GM18526 (cell line): Measurements from ENCODE around the gene HOOK2.

Experiments used
- POLR2A ChIP-seq: IDR thresholded peaks from 3 replicates; pipeline ENCODE4 v1.6.1; 2011; ENCODE audit not compliant: insufficient read length; ENCODE audit errors: extremely low read depth

Gene HOOK2

DNA sequence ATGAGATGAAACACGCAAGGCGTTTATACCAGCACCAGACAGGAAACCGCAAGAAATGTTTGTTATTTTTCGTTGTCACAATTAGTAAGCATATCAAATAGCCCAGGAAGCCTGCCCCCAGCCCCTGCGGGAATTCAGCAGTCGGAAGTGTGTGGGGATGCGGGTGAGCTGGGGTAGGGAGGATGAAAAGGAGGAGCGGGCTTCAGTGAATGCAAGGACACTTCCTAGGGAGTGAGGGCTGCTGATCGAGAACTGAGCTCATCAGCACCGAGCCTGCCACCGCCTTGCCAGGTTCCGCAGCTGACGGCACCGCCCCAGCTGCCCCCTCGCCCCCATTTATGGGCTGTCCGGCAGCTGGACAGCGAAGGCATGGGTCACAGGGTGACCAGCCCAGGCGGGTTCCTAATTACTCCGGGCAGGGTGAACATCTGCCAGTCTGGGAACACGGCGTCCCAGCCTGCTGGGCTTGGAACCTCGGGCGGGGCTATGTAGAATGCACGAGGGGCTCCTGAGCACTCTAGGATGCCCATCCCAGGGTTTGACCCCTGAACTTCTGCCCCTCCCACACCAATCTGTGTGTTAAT is 25.3 kb downstream of the HOOK2 start:
- TF ChIP-seq POLR2A: no peak

- no peak for TF ChIP-seq POLR2A
Measured at GRCh38 chr19:12748489-12748888, 26.9 kb downstream of the HOOK2 start.

GRCh38 chr19:12745166-12745897 is 30.0 kb downstream of the HOOK2 start:
- TF ChIP-seq POLR2A: no peak

DNA sequence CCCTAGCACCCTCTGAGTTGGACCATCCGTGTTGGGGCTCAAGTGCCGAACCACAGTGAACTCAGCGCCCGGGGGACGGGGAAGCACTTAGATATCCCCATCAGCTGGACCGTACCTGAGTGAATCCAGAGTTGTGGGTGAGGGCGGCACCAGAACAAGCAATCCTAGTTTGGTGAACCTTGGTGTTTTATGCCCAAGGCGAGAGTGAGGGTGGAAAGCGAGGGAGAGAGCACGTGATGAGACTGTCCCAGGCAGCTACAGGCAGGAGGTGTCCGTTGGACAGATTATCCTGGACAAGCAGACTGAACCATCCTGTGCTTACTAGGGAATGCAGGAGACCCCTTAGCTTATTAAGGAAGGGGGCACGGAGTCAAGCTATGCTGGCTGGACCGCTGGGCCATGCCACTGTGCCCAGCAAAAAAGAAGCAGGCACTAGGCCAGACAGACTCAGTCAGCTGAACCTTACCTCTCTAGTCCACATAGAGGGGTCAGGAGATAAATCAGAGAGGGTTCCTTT is 37.5 kb downstream of the HOOK2 start:
- no peak for TF ChIP-seq POLR2A

- TF ChIP-seq POLR2A: peak; percentile 86
Measured at GRCh38 chr19:12736995-12737834, 38.1 kb downstream of the HOOK2 start, which contains the start of gene GET3. GET3 (plus strand) TSS chr19:12737497; CDS start chr19:12737506, 9 bp downstream.

DNA sequence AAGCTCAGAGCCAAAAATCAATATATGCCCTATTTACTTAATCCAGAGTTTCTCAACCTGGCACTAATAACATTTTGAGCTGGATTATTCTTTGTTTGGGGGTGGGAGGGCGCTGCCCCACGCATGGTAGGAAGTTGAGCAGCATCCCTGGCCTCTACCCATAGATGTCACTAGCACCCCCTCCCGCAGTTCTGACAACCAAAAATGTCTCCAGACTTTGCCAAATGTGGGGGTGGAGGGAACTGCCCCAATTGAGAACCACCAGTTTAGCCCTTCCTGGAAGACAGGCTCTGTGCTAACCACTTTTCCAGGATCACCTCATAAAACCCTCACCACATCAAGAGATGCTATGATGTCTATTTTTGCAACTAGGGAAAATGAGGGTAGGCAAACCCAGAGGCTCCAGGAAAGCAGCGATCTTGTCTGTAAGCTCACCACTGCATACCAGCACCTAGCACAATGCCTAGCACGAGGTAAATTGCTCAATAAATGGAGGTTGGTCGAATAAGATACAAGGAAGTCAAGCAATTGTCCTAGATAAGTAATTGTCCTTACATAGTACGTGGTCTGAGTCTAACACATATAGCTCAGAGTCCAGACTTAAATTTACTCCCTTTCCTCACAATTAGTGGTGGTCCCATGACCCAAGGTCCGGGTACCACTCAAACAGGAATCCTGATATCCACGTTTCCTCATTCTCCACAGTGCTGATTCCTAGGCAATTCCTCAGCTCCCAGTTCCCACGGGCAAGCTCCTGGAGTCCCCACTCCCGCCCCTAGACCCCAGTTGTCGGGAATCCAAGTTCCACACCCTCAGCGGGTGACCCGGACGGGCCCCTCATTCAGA is 41.8 kb downstream of the HOOK2 start:
- no peak for TF ChIP-seq POLR2A

DNA sequence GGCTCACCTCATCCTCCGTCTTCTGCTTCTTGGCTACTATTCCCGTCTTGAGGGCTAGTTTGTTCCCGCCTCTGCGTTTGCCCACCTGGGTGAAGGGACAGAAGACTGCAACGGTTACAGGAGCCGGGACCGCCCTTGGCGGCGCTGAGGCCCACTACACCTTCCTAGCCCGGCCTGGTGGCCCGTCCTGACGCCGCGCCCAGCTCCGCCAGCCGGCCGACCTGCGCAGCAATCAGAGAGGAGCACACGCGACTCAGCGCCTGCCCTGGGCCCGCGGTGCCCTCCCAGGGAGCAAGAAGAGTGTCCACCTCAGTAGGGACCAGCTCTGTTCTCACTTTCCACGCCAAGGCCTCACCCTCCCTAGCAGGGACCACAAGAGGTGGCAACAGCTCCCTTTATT is 44.0 kb downstream of the HOOK2 start:
- no peak for TF ChIP-seq POLR2A

GRCh38 chr19:12730064-12730463 is 45.3 kb downstream of the HOOK2 start:
- no peak for TF ChIP-seq POLR2A

- no peak for TF ChIP-seq POLR2A
Measured at GRCh38 chr19:12727745-12728433, 47.5 kb downstream of the HOOK2 start.

DNA sequence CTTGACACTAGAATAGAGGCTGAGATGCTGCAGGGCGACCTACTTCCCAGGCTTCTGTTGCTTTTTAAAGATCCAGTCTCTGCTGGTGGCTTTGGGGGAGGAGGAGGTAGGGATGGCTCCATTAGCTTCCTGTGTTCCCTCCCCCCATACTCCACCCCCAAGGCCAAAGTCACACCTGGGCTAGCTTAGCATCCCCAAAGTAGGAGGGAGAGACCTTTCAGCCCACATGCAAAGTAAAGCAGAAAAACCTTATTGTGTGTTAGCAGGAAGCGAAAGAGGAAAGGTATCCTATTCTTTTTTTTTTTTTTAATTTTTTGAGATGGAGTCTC is 48.4 kb downstream of the HOOK2 start:
- no peak for TF ChIP-seq POLR2A

- peak; percentile 58 for TF ChIP-seq POLR2A
Measured at GRCh38 chr19:12723641-12724426, 51.5 kb downstream of the HOOK2 start, which contains the start of gene TNPO2. TNPO2 (minus strand) TSS chr19:12723932; CDS start chr19:12720977, 2,955 bp downstream.

DNA sequence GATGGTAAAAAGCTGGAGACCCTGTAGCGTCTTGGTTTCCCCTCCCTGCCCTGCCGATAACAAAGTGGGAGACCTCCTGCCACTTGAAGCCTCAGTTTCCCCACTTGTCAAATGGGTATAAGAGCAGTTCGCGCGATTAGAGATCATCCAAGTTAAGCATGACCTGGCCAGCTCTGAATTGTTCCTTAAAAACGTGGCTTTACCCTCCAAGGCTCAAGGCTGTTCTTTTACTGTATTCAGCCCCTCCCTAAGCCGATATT is 52.0 kb downstream of the HOOK2 start:
- no peak for TF ChIP-seq POLR2A

- TF ChIP-seq POLR2A: peak; percentile 63
Measured at GRCh38 chr19:12722566-12723380, 52.6 kb downstream of the HOOK2 start.
